ENCODE measurements around the gene SPDEF.

SPDEF gene

GRCh38 chr6:34489207-34489805 lies 66.8 kb downstream of the SPDEF start:
- no peak for DNase-seq (ENCODE audit: extremely low read depth in 1 of 2, low read depth in 1 of 2)

Data from activated CD8-positive, alpha-beta memory T cell treated with anti-CD3 and anti-CD28 coated beads for 1 hour (primary cell).